MCF 10A (cell line): Measurements from ENCODE around the gene ST3GAL4. TPM values are rescaled to one million over a fixed set of nuclear protein-coding genes. Genes with fewer than 3 reads are reported as not detected.

Experiments used
- BruUV-seq: library from RNA; stranded (reverse); fragments of 400-500 nt; replicated peaks from 2 replicates; lab custom pipeline; 2021; lab: Mats Ljungman, UMichigan
- CTCF ChIA-PET: fragments of 300-600 bp; sonication (Branson Sonifier 250); formaldehyde crosslinking; extraction: SDS; loops from one replicate; lab custom pipeline; 2021; ENCODE audit warnings: antibody characterized with exemption, inconsistent platforms; lab: Yijun Ruan, JAX
- POLR2A ChIA-PET: fragments of 300-600, 350-650 bp; sonication (Branson Sonifier 250); formaldehyde crosslinking; extraction: SDS; loops from one replicate; lab custom pipeline; 2020; ENCODE audit warnings: antibody characterized with exemption, inconsistent platforms; lab: Yijun Ruan, JAX
- DNase-seq: peaks from one replicate; pipeline ENCODE4 v3.0.0-alpha.2; 2018; ENCODE audit not compliant: unreplicated experiment
- H3K27ac Mint-ChIP-seq: one replicate; pipeline ENCODE4 v1.8.0; 2022; ENCODE audit warnings: mild to moderate bottlenecking, low read depth, mixed read lengths; ENCODE audit not compliant: unreplicated experiment
- H3K27me3 Mint-ChIP-seq: one replicate; pipeline ENCODE4 v1.8.0; 2022; ENCODE audit warnings: mixed read lengths; ENCODE audit not compliant: insufficient read depth, unreplicated experiment
- H3K36me3 Mint-ChIP-seq: one replicate; pipeline ENCODE4 v1.8.0; 2022; ENCODE audit warnings: mild to moderate bottlenecking, moderate library complexity, mixed read lengths; ENCODE audit not compliant: insufficient read depth, unreplicated experiment
- H3K4me1 Mint-ChIP-seq: one replicate; pipeline ENCODE4 v1.8.0; 2022; ENCODE audit warnings: mixed read lengths; ENCODE audit not compliant: insufficient read depth, unreplicated experiment
- H3K4me3 Mint-ChIP-seq: one replicate; pipeline ENCODE4 v1.8.0; 2022; ENCODE audit warnings: mild to moderate bottlenecking, moderate library complexity, mixed read lengths; ENCODE audit not compliant: unreplicated experiment
- H3K9me3 Mint-ChIP-seq: one replicate; pipeline ENCODE4 v1.8.0; 2022; ENCODE audit warnings: mixed read lengths; ENCODE audit not compliant: unreplicated experiment
- intact Hi-C: fragments of 100-400 bp; cut with micrococcal nuclease; formaldehyde crosslinking; loops from 2 replicates; pipeline ENCODE4 v1.14.1; 2022
- total RNA-seq: library from RNA; stranded (reverse); gene quantifications from 2 replicates; pipeline ENCODE4 v1.2.3, GENCODE V29; 2022
- TF ChIP-seq, protein P1 (sequence below): fragments of 200-600 bp; IDR thresholded peaks from one replicate; pipeline ENCODE4 v1.8.0; 2022; ENCODE audit warnings: antibody characterized with exemption, mild to moderate bottlenecking; ENCODE audit not compliant: unreplicated experiment

The ST3GAL4 gene
- total RNA-seq, 1 experiment from 2014 or later: 15.3 TPM

DNA sequence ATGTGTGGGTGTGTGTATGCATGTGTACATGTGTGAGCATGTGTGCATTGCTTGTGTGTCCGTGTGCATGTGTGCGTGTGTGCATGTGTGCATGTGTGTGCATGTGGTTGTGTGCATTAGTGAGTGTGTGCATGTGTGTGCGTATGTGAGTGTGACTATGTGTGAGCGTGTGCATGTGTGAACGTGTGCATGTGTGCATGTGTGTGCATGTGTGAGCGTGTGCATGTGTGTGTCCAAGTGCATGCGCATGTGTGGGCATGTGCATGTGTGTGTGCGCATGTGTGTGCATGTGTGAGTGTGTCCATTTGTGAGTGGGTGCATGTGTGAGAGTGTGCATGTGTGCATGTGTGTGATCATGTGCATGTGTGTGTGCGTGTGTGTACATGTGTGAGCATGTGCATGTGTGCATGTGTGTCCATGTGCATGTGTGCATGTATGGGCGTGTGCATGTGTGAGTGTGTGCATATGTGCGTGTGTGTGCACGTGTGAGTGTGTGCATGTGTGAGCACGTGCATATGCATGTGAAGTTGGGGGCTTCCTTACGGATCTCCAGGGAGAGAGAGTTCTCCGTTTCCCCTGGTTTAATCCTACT is 95.8 kb downstream of the ST3GAL4 start:
- POLR2A ChIA-PET: no interaction called here
- no TSS peak for BruUV-seq
- Mint-ChIP-seq H3K36me3 (no peaks in the 10 kb centered on the region), H3K4me1 (no peaks in the 10 kb centered on the region), H3K4me3 (no peak overlapping the region), H3K9me3 (peaks cover 11% of the 10 kb centered on the region), H3K27ac (no peak overlapping the region), H3K27me3 (no peaks in the 10 kb centered on the region)
- TF ChIP-seq, protein P1, sequence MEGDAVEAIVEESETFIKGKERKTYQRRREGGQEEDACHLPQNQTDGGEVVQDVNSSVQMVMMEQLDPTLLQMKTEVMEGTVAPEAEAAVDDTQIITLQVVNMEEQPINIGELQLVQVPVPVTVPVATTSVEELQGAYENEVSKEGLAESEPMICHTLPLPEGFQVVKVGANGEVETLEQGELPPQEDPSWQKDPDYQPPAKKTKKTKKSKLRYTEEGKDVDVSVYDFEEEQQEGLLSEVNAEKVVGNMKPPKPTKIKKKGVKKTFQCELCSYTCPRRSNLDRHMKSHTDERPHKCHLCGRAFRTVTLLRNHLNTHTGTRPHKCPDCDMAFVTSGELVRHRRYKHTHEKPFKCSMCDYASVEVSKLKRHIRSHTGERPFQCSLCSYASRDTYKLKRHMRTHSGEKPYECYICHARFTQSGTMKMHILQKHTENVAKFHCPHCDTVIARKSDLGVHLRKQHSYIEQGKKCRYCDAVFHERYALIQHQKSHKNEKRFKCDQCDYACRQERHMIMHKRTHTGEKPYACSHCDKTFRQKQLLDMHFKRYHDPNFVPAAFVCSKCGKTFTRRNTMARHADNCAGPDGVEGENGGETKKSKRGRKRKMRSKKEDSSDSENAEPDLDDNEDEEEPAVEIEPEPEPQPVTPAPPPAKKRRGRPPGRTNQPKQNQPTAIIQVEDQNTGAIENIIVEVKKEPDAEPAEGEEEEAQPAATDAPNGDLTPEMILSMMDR: no peak
- CTCF ChIA-PET: interaction anchor here (1.9 kb wide), 1 partner anchor 30 kb away, joined by 11 read pairs; no protein-coding TSS in a partner anchor
- intact Hi-C loops: no loop called here
- DNase-seq: no peak

DNA sequence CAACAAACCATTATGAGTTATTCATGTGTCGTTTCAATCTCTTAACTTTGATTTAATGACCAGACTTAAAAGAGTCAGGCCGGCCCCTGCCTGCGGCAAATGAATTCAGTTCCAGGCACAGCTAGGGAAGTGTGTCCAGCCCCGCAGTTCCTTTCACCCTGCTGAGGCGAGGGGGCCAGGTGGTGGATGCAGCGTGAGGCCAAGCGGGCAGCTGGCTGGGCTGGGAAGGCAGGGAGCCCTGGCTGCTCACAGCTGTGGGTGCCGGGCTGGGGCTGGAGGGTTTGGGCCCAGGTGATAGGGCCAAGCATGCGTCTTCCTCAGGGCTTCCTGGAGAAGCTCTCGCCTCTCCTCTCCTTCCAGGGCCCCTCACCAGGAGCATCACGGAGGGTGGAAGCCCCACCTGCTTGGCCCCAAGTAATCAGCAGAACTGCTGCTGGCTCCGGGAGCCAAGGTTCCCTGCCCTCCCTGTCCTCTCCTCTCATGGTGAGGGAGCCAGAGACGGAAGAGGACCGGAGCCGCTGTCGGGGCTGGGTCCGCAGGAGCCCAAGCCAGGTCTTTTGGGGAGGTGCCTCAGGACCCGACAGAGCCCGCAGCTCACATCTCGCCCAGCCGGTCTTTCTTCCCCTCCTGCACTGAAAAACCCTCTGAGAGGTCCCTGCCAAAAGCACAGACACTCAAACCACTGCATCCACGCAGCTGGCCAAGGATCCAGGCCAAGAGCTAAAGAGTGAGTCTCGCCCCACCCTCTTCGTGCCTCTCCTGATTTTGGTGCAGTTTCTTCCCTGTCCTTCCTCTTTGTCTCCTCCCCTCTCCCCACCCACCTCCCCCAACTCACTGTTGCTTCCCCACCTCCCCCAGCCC is 97.0 kb downstream of the ST3GAL4 start:
- Mint-ChIP-seq H3K4me1 (no peaks in the 10 kb centered on the region), H3K36me3 (no peaks in the 10 kb centered on the region), H3K27ac (no peak overlapping the region), H3K4me3 (no peak overlapping the region), H3K9me3 (peaks cover 11% of the 10 kb centered on the region), H3K27me3 (no peaks in the 10 kb centered on the region)
- ChIA-PET POLR2A (interaction anchor here (0.7 kb wide), 1 partner anchor 761 kb away, joined by 3 read pairs; no protein-coding TSS in a partner anchor), CTCF (interaction anchor here (1.3 to 1.9 kb wide), 2 partner anchors 11 to 28 kb away, joined by 6 to 11 read pairs; no protein-coding TSS in a partner anchor)
- DNase-seq: no peak
- TF ChIP-seq, protein P1: no peak
- no TSS peak for BruUV-seq
- intact Hi-C loops: no loop called here

- intact Hi-C loops: no loop called here
- TF ChIP-seq, protein P1: no peak
- Mint-ChIP-seq H3K9me3 (no peaks in the 10 kb centered on the region), H3K27ac (no peak overlapping the region), H3K36me3 (no peaks in the 10 kb centered on the region), H3K4me1 (no peaks in the 10 kb centered on the region), H3K27me3 (peaks cover 14% of the 10 kb centered on the region), H3K4me3 (no peak overlapping the region)
- ChIA-PET CTCF (no interaction called here), POLR2A (no interaction called here)
- DNase-seq: no peak
- no TSS peak for BruUV-seq
These were observed 100.6 kb downstream of the ST3GAL4 start for GRCh38 chr11:126456089-126456488.

DNA sequence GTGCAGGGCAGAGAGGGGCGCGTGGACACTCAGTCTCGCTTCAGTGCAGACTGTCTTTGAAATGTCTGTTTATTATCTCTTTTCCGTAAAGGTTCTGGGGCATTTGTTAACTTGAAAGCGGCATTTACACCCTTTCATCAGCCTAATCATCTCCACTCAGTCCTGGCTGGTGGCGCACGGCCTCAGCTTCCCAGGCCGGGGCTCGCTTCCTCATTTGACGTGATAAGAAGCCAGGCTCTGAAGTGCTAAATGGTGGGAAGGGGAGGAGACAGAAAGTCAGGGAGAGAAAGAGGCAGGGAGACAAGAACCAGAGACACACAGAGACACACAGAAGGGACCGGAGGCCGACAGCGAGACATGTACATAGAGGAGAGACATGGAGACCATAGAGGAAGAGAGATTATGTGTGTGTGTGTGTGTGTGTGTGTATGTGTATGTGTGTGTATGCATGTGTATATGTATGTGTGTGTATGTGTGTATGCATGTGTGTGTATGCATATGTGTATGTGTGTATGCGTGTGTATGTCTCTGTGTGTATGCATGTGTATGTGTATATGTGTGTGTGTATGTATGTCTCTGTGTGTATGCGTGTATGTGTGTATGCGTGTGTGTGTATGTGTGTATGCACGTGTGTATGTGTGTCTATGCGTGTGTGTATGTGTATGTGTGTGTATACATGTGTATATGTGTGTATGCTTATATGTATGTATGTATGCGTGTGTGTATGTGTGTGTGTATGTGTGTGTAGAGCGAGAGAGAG is 101.5 kb downstream of the ST3GAL4 start:
- no peaks in the 10 kb centered on the region for H3K9me3 Mint-ChIP-seq
- no peaks in the 10 kb centered on the region for H3K36me3 Mint-ChIP-seq
- CTCF ChIA-PET: no interaction called here
- DNase-seq: no peak
- intact Hi-C loops: no loop called here
- POLR2A ChIA-PET: no interaction called here
- no peak overlapping the region for H3K4me3 Mint-ChIP-seq
- peaks cover 14% of the 10 kb centered on the region for H3K27me3 Mint-ChIP-seq
- TF ChIP-seq, protein P1: no peak
- no peak overlapping the region for H3K27ac Mint-ChIP-seq
- no TSS peak for BruUV-seq
- no peaks in the 10 kb centered on the region for H3K4me1 Mint-ChIP-seq
